ENCODE results near the gene OR5AU1. TPM values are rescaled to one million over a fixed set of nuclear protein-coding genes. Genes with fewer than 3 reads are reported as not detected.

OR5AU1 gene
- polyA plus RNA-seq, 1 donor (not counting 4 experiments of a cell fraction or from before 2014, with no cell fraction given) = not detected

GRCh38 chr14:21120686-21121085 is 35.2 kb downstream of the OR5AU1 start:
- Histone ChIP-seq H3K27ac (ENCODE audit: control insufficient read depth, insufficient read depth, low read length) (no peak overlapping the region), H4K20me1 (ENCODE audit: control insufficient read depth, extremely low read depth, insufficient read depth, low read length) (no peaks in the 10 kb centered on the region), H3K79me2 (ENCODE audit: control insufficient read depth, insufficient read depth, low read length) (no peaks in the 10 kb centered on the region), H3K36me3 (ENCODE audit: control insufficient read depth in 2 of 2, extremely low read depth in 1 of 2, insufficient read depth in 2 of 2, low read length in 2 of 2) (no peaks in the 10 kb centered on the region), H3K9me3 (ENCODE audit: control insufficient read depth, low read depth, low read length) (no peaks in the 10 kb centered on the region), H3K9ac (ENCODE audit: control insufficient read depth, extremely low read depth, insufficient read depth, low read length) (no peak overlapping the region), H3K27me3 (ENCODE audit: control insufficient read depth, extremely low read depth, insufficient read depth, low read length) (no peaks in the 10 kb centered on the region), H3K4me3 (ENCODE audit: control insufficient read depth in 2 of 3, extremely low read depth in 1 of 3, insufficient read depth in 2 of 3, low read depth in 1 of 3, low read length in 3 of 3) (no peak overlapping the region), H2AFZ (ENCODE audit: control insufficient read depth, low read length) (no peak overlapping the region), H3K4me2 (ENCODE audit: control insufficient read depth, extremely low read depth, insufficient read depth, low read depth, low read length) (no peak overlapping the region), H3K4me1 (ENCODE audit: control insufficient read depth, extremely low read depth, insufficient read depth, low read length) (no peaks in the 10 kb centered on the region), H3K9me1 (ENCODE audit: control insufficient read depth, extremely low read depth, insufficient read depth, low read length) (no peaks in the 10 kb centered on the region)
- TF ChIP-seq EZH2 (IDR thresholded peaks at IDR 0.05; ENCODE audit: low read length) (no peak), CTCF (optimal IDR thresholded peaks at IDR 0.05 in 1 of 3, IDR thresholded peaks at IDR 0.05 in 1 of 3, conservative IDR thresholded peaks at IDR 0.05 in 1 of 3; ENCODE audit: extremely low read depth in 1 of 3, insufficient read depth in 2 of 3, low read length in 3 of 3) (no peak)
- dilution Hi-C loops (cut with MboI; ENCODE audit: extremely low pct_ligation_motif_present, low sequenced_read_pairs) = no loop called here
- FAIRE-seq = no peak
- DNase-seq (ENCODE audit: low read depth, low spot score) = no peak

GRCh38 chr14:21118933-21119332 is 36.9 kb downstream of the OR5AU1 start:
- H3K4me3 ChIP-seq (ENCODE audit: control insufficient read depth in 2 of 3, extremely low read depth in 1 of 3, insufficient read depth in 2 of 3, low read depth in 1 of 3, low read length in 3 of 3) = no peak overlapping the region
- no peak overlapping the region for H3K27ac ChIP-seq (ENCODE audit: control insufficient read depth, insufficient read depth, low read length)
- no peaks in the 10 kb centered on the region for H3K9me3 ChIP-seq (ENCODE audit: control insufficient read depth, low read depth, low read length)
- H3K9ac ChIP-seq (ENCODE audit: control insufficient read depth, extremely low read depth, insufficient read depth, low read length) = no peak overlapping the region
- FAIRE-seq (no peak), DNase-seq (ENCODE audit: low read depth, low spot score) (no peak)
- no peaks in the 10 kb centered on the region for H3K79me2 ChIP-seq (ENCODE audit: control insufficient read depth, insufficient read depth, low read length)
- TF ChIP-seq CTCF (optimal IDR thresholded peaks at IDR 0.05 in 1 of 3, IDR thresholded peaks at IDR 0.05 in 1 of 3, conservative IDR thresholded peaks at IDR 0.05 in 1 of 3; ENCODE audit: extremely low read depth in 1 of 3, insufficient read depth in 2 of 3, low read length in 3 of 3) = no peak
- TF ChIP-seq EZH2 (IDR thresholded peaks at IDR 0.05; ENCODE audit: low read length) = no peak
- dilution Hi-C loops (cut with MboI; ENCODE audit: extremely low pct_ligation_motif_present, low sequenced_read_pairs) = no loop called here
- H3K4me1 ChIP-seq (ENCODE audit: control insufficient read depth, extremely low read depth, insufficient read depth, low read length) = no peaks in the 10 kb centered on the region
- H3K36me3 ChIP-seq (ENCODE audit: control insufficient read depth in 2 of 2, extremely low read depth in 1 of 2, insufficient read depth in 2 of 2, low read length in 2 of 2) = no peaks in the 10 kb centered on the region
- no peak overlapping the region for H3K4me2 ChIP-seq (ENCODE audit: control insufficient read depth, extremely low read depth, insufficient read depth, low read depth, low read length)
- H2AFZ ChIP-seq (ENCODE audit: control insufficient read depth, low read length) = no peak overlapping the region
- no peaks in the 10 kb centered on the region for H3K27me3 ChIP-seq (ENCODE audit: control insufficient read depth, extremely low read depth, insufficient read depth, low read length)
- no peaks in the 10 kb centered on the region for H3K9me1 ChIP-seq (ENCODE audit: control insufficient read depth, extremely low read depth, insufficient read depth, low read length)
- H4K20me1 ChIP-seq (ENCODE audit: control insufficient read depth, extremely low read depth, insufficient read depth, low read length) = no peaks in the 10 kb centered on the region

All from keratinocyte (primary cell).